Skeletal muscle tissue (tissue), 4 donors: ENCODE data around the gene UPK3A. TPM values are rescaled to one million over a fixed set of nuclear protein-coding genes. Genes with fewer than 3 reads are reported as not detected.

Experiments
- H3K27ac ChIP-seq: one replicate; pipeline ENCODE4 v1.7.0; 2013; ENCODE audit warnings: mild to moderate bottlenecking, low read depth, low read length, inconsistent platforms
- H3K27me3 ChIP-seq, 3 donors: one replicate each; pipeline ENCODE4 v1.7.0; 2013; ENCODE audit warnings: low read length in 3 of 3; ENCODE audit not compliant: control insufficient read depth in 3 of 3, insufficient read depth in 3 of 3
- H3K36me3 ChIP-seq, 3 donors: one replicate each; pipeline ENCODE4 v1.7.0; 2013; ENCODE audit warnings: low read length in 3 of 3; ENCODE audit not compliant: control insufficient read depth in 3 of 3, insufficient read depth in 3 of 3
- H3K4me1 ChIP-seq, 3 donors: one replicate each; pipeline ENCODE4 v1.7.0; 2013; ENCODE audit warnings: low read length in 3 of 3, mild to moderate bottlenecking in 3 of 3; ENCODE audit not compliant: control insufficient read depth in 3 of 3, insufficient read depth in 3 of 3
- H3K4me3 ChIP-seq, 3 donors: one replicate each; pipeline ENCODE4 v1.7.0; 2013; ENCODE audit warnings: low read length in 3 of 3
- H3K9ac ChIP-seq, 3 donors: one replicate each; pipeline ENCODE4 v1.7.0; 2013; ENCODE audit warnings: low read length in 3 of 3, mild to moderate bottlenecking in 3 of 3, moderate library complexity in 2 of 3, low read depth in 1 of 3
- H3K9me3 ChIP-seq, 3 donors: one replicate each; pipeline ENCODE4 v1.7.0; 2013; ENCODE audit warnings: low read length in 3 of 3; ENCODE audit not compliant: control insufficient read depth in 3 of 3
- total RNA-seq: library from RNA; depleted of rRNA; stranded (reverse); fragments of >200 nt; gene quantifications from one replicate; pipeline ENCODE4 v1.2.3, GENCODE V29; 2014
- donor health status: Osteomylitis.

The UPK3A gene
- total RNA-seq, 1 donor from 2014 or later: not detected

DNA sequence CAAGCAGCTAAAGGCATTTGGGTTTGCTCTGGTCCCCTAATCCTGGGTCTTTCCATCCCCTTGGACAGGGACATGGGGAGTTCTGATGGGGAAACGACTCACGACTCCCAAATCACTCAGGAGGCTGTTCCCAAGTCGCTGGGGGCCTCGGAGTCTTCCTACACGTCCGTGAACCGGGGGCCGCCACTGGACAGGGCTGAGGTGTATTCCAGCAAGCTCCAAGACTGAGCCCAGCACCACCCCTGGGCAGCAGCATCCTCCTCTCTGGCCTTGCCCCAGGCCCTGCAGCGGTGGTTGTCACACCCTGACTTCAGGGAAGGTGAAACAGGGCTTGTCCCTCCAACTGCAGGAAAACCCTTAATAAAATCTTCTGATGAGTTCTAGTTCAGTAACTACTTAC, 10.7 kb downstream of the UPK3A start:
- H3K4me1 ChIP-seq: peaks cover 2 to 18% (median 14%) of the 10 kb centered on the region in 3 donors

DNA sequence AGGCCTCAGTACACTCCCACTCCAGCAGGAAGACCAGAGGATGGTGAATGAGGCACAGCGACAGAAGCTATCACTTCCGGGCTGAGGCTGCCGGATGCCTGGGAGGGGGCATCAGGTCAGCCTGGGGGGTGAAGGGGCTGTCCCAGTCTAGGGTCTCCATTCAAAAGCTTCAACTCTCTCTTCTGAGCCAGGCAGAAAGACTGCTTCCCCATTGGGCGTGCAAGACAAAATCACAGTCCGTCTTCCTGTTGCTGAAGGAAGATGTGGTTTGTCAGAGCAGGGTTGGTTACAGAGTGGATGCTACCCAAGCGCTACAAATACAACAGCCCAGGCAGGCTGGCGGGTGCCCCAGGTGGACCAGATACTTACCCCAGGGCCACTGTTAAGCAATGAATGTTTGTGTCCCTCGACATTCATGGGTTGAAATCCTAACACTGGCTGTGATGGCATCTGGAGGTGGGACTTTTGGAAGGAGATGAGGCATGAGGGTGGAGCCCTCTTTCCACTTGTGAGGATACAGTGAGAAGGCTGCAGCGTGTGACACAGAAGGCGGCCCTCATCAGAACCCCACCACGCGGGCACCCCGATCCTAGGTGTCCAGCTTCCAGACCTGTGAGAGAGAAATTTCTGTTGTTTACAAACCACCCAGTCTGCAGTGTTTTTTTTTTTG, 12.0 kb downstream of the UPK3A start:
- Histone ChIP-seq H3K9me3 (no peaks in the 10 kb centered on the region), H3K27ac (no peak overlapping the region)

More for the DNA sequence above, 10.7 kb downstream of the UPK3A start:
- H3K9ac ChIP-seq: no peak overlapping the region
- H3K27me3 ChIP-seq: peaks cover 2 to 11% (median 6%) of the 10 kb centered on the region in 3 donors
- no peak overlapping the region for H3K4me3 ChIP-seq
- H3K9me3 ChIP-seq: no peaks in the 10 kb centered on the region
- H3K36me3 ChIP-seq: no peaks in the 10 kb centered on the region
- no peak overlapping the region for H3K27ac ChIP-seq

DNA sequence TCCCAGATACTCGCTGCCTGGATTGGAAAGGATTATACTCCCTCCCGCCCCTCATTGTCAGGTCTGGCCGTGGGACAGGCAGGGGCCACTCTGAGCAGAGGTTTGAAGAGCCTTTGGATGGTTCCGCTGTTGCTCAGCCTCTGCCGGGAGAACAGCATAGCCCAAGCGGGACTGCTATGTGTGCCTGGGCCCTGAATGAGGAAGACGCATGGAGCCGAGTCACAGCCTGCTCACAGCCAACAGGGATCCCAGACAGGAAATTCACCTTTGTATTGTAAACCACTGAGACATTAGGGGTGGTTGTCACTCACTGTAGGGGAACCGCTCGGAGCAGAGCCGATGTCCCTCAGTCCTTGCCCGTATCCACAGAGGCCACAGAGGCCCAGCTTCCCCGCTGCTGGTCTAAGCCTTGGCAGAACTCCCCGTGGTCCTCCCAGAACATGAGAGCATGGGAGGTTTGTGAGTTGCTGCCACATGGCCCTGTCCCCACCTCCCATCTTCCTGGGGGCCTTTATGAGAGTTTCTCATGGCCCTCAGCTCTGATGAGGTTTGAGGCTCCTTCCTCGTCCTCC, 14.3 kb downstream of the UPK3A start:
- Histone ChIP-seq H3K9ac (no peak overlapping the region), H3K27ac (no peak overlapping the region), H3K4me1 (peaks cover 0 to 3% (median 0%) of the 10 kb centered on the region in 3 donors), H3K9me3 (no peaks in the 10 kb centered on the region), H3K36me3 (no peaks in the 10 kb centered on the region), H3K27me3 (no peaks in the 10 kb centered on the region), H3K4me3 (no peak overlapping the region)

More for the DNA sequence above, 12.0 kb downstream of the UPK3A start:
- Histone ChIP-seq H3K4me3 (no peak overlapping the region), H3K27me3 (peaks cover 0 to 4% (median 2%) of the 10 kb centered on the region in 3 donors), H3K36me3 (no peaks in the 10 kb centered on the region), H3K4me1 (peaks cover 0 to 5% (median 2%) of the 10 kb centered on the region in 3 donors), H3K9ac (no peak overlapping the region)

DNA sequence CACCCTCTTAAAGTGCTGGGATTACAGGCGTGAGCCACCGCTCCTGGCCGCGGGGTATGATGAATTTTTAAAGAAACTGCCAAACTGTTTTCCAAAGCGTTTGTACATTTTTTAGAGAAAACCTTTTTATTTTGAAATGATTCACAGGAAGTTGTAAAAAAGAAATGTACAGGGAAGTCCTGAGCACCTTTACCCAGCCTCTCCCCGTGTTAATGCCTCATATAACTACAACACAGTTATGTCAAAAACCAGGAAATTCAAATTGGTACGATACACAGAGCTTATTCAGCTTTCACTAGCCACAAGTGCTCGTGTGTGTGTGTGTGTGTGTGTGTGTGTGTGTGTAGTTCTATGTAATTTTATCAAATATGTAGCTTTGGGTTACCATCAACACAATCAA, 18.0 kb downstream of the UPK3A start:
- Histone ChIP-seq H3K9me3 (no peaks in the 10 kb centered on the region), H3K27me3 (no peaks in the 10 kb centered on the region), H3K4me1 (peaks cover 0 to 3% (median 0%) of the 10 kb centered on the region in 3 donors), H3K9ac (no peak overlapping the region), H3K36me3 (no peaks in the 10 kb centered on the region), H3K4me3 (no peak overlapping the region), H3K27ac (no peak overlapping the region)

DNA sequence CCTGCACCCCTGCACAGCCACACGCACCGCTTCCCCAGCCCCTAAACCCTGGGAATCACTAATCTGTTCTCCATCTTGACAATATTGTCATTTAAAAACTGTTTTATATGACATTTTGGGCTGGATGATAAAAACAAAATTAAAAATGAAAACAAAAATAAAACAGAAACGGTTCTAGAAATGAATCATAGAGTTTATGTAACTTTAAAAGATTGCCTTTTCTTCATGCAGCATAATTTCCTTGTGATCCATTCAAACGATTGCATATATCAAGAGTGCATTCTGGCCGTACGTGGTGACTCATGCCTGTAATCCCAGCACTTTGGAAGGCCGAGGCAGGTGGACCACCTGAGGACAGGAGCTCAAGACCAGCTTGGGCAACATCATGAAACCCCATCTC, 18.4 kb downstream of the UPK3A start:
- H3K9me3 ChIP-seq: no peaks in the 10 kb centered on the region
- no peak overlapping the region for H3K4me3 ChIP-seq
- H3K4me1 ChIP-seq: peaks cover 0 to 3% (median 0%) of the 10 kb centered on the region in 3 donors

DNA sequence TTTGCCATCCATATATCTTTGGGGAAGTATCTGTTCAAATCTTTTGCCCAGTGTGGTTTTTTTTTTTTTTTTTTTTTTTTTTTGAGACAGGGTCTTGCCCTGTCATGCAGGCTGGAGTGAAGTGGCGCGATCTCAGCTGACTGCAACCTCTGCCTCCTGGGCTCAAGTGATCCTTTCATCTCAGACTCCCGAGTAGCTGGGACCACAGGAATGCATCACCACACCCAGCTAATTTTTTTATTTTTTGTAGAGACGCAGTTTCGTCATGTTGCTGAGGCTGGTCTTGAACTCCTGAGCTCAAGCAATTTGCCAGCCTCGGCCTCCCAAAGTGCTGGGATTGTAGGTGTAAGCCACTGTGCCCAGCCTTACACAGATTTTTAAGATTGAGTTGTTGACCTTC, 20.2 kb downstream of the UPK3A start:
- Histone ChIP-seq H3K9ac (no peak overlapping the region), H3K27ac (no peak overlapping the region), H3K9me3 (no peaks in the 10 kb centered on the region), H3K27me3 (no peaks in the 10 kb centered on the region), H3K4me1 (peaks cover 7 to 8% (median 7%) of the 10 kb centered on the region in 3 donors), H3K4me3 (no peak overlapping the region), H3K36me3 (no peaks in the 10 kb centered on the region)

More for the DNA sequence above, 18.4 kb downstream of the UPK3A start:
- H3K27me3 ChIP-seq: no peaks in the 10 kb centered on the region
- H3K36me3 ChIP-seq: no peaks in the 10 kb centered on the region
- H3K27ac ChIP-seq: no peak overlapping the region
- no peak overlapping the region for H3K9ac ChIP-seq

DNA sequence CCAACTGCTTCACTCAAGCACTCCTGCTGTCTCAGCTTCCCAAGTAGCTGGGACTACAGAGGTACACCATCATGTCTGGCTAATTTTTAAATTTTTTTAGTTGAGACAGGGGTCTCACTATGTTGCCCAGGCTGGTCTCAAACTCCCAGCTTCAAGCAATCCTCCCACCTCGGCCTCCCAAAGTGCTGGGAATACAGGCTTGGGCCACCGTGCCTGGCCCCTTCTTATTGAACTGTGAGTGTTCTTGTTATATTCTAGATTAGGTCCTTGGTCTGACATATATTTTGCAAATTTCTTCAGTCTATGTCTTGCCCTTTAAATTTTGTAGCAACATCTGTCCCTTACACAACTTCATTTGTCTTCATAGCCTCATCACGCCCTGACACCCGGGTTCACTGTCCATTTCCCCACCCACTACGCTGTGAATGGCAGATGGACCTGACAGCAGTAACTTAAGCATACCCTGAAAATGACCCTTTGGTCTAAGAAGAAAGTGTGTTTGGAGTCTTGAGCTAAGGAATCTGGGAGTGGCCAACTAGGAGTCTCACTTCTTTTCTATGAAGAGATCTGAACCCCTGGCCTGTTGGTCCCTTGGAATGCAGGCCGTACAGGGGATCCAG, 20.8 kb downstream of the UPK3A start:
- Histone ChIP-seq H3K4me3 (no peak overlapping the region), H3K9me3 (no peaks in the 10 kb centered on the region), H3K27ac (no peak overlapping the region), H3K36me3 (no peaks in the 10 kb centered on the region), H3K9ac (no peak overlapping the region), H3K27me3 (no peaks in the 10 kb centered on the region), H3K4me1 (peaks cover 8 to 10% (median 8%) of the 10 kb centered on the region in 3 donors)

DNA sequence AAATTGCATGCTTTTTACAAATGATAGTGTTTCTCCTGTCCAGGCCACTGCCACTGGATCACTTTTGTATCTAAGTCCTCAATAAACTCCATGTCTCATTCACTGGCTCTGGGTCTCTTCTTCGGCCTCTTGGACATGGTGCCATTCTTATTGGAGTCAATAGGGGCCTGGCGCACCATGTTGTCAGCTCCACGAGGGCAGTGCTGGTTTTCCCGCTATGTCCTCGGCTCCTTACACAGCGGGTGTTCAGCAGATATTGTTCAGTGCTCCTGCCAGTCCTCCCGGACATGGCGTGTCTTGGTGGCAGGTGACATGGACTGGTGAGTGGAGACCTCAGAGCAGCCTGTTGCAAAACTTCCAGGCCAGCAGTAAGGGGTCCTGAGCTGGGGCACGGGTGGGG, 21.4 kb downstream of the UPK3A start:
- Histone ChIP-seq H3K9ac (no peak overlapping the region), H3K36me3 (no peaks in the 10 kb centered on the region), H3K4me3 (no peak overlapping the region), H3K9me3 (no peaks in the 10 kb centered on the region), H3K4me1 (peaks cover 13 to 16% (median 14%) of the 10 kb centered on the region in 3 donors), H3K27ac (no peak overlapping the region), H3K27me3 (no peaks in the 10 kb centered on the region)

DNA sequence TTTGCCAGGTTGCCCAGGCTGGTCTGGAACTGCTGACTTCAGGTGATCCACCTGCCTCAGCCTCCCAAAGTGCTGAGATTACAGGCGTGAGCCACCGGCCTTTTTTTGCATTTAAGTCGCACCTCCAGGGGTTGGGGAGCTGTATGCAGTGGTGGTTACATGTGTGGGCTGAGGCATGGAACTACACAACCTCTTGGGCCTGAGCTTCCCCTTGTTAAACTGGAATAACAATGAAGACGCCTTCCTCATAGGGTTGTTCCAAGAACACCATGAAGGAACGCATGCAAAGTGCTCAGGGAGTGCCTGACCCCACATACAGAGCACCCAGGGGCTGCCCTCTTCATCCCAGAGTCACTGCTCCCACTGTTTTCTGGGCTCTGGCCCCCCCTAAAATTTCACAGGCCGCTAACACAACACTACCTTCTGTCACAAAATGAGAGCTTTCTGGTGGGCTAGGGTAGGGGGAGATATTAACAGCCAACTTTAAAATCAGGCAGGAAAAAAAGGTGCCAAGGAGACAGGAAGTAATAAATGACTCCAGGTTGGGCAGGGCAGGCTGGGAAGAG, 23.7 kb downstream of the UPK3A start:
- no peak overlapping the region for H3K9ac ChIP-seq
- H3K4me3 ChIP-seq: no peak overlapping the region
- no peaks in the 10 kb centered on the region for H3K27me3 ChIP-seq
- peaks cover 14 to 25% (median 24%) of the 10 kb centered on the region in 3 donors for H3K4me1 ChIP-seq
- H3K27ac ChIP-seq: no peak overlapping the region
- H3K36me3 ChIP-seq: peaks cover 0 to 4% (median 0%) of the 10 kb centered on the region in 3 donors
- H3K9me3 ChIP-seq: no peaks in the 10 kb centered on the region
